ENCODE data around the gene EVPL. TPM values are rescaled to one million over a fixed set of nuclear protein-coding genes. Genes with fewer than 3 reads are reported as not detected.
"Not testable (repeated sequence)": the region's sequence is repeated elsewhere in the genome, so short reads cannot be mapped to it uniquely, and the experiment has no call there.

The EVPL gene
- polyA plus RNA-seq, 1 experiment = not detected

DNA sequence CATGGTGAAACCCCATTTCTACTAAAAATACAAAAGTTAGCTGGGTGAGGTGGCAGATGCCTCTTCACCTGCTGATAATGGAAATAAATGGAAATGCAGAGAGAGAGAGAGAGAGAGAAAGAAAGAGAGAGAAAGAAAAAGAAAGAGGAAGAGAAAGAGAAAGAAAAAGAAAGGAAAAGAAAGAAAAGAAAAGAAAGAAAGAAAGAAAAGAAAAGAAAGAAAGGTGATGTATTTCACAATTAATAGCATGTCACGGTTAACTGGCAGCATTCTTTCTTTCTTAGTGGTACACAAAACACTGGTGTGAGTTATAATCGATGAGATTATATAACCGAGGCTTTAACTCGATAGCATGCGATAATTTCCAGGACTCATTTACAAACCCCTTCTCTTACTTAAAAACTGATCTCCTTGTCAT lies 51.3 kb downstream of the EVPL start:
- no peak overlapping the region for H3K4me3 ChIP-seq (ENCODE audit: low read depth, low read length)
- DNase-seq (ENCODE audit: low read depth, low spot score) = no peak
- no peaks in the 10 kb centered on the region for H3K9me3 ChIP-seq (ENCODE audit: control insufficient read depth, insufficient read depth, low read length)
- ChIA-PET CTCF (no interaction called here), POLR2A (no interaction called here)
- no peaks in the 10 kb centered on the region for H3K27me3 ChIP-seq (ENCODE audit: control insufficient read depth, insufficient read depth, low read length)
- no peak overlapping the region for H3K27ac ChIP-seq (ENCODE audit: low read depth, low read length)
- TF ChIP-seq, protein P1, sequence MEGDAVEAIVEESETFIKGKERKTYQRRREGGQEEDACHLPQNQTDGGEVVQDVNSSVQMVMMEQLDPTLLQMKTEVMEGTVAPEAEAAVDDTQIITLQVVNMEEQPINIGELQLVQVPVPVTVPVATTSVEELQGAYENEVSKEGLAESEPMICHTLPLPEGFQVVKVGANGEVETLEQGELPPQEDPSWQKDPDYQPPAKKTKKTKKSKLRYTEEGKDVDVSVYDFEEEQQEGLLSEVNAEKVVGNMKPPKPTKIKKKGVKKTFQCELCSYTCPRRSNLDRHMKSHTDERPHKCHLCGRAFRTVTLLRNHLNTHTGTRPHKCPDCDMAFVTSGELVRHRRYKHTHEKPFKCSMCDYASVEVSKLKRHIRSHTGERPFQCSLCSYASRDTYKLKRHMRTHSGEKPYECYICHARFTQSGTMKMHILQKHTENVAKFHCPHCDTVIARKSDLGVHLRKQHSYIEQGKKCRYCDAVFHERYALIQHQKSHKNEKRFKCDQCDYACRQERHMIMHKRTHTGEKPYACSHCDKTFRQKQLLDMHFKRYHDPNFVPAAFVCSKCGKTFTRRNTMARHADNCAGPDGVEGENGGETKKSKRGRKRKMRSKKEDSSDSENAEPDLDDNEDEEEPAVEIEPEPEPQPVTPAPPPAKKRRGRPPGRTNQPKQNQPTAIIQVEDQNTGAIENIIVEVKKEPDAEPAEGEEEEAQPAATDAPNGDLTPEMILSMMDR (IDR thresholded peaks at IDR 0.05; ENCODE audit: low read depth, low read length) = no peak

DNA sequence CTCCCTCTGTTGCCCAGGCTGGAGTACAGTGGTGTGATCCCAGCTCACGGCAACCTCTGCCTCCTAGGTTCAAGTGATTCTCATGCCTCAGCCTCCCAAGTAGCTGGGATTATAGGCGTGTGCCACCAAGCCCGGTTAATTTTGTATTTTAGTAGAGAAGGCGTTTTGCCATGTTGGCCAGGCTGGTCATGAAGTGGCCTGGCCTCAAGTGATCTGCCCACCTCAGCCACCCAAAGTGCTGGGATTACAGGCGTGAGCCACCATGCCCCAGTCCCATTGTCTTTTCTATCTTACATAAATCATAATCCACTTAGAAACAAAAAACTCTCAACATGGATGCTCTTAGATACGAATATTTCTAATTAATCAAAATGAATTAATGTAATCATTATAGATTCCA lies 51.9 kb downstream of the EVPL start:
- H3K27ac ChIP-seq (ENCODE audit: low read depth, low read length); H3K4me3 ChIP-seq (ENCODE audit: low read depth, low read length); DNase-seq (ENCODE audit: low read depth, low spot score); H3K27me3 ChIP-seq (ENCODE audit: control insufficient read depth, insufficient read depth, low read length); H3K9me3 ChIP-seq (ENCODE audit: control insufficient read depth, insufficient read depth, low read length); POLR2A ChIA-PET: not testable (repeated sequence)
- CTCF ChIA-PET = interaction anchor here (0.9 kb wide), 1 partner anchor 39 kb away, joined by 3 read pairs; no protein-coding TSS in a partner anchor

DNA sequence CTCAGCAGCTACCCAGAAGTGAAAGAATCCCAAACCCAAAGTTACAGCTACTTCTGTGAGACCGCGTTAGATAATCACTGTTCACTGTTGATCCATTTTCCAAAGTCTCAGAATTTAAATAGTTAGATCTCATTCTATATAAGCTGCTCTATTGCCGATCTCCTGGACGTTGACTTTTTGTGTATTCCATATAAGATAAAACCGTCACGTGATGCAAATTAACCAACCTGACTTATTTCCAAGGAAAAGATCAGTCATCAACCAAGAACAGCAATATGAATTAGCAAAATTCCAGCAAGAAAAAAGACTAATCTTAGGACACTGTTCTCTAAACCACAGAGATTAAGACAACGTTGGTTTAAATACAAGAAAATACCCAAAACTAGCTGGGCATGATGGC lies 56.5 kb downstream of the EVPL start:
- CTCF ChIA-PET = interaction anchor here (1.1 kb wide), 1 partner anchor 30 kb away, joined by 4 read pairs; the partner anchor contains the start of gene CDK3
- DNase-seq (ENCODE audit: low read depth, low spot score) = no peak
- POLR2A ChIA-PET = no interaction called here
- TF ChIP-seq, protein P1 (IDR thresholded peaks at IDR 0.05; ENCODE audit: low read depth, low read length) = no peak
- H3K9me3 ChIP-seq (ENCODE audit: control insufficient read depth, insufficient read depth, low read length) = no peaks in the 10 kb centered on the region
- no peak overlapping the region for H3K4me3 ChIP-seq (ENCODE audit: low read depth, low read length)
- H3K27ac ChIP-seq (ENCODE audit: low read depth, low read length) = peak overlapping the region; percentile 21
- H3K27me3 ChIP-seq (ENCODE audit: control insufficient read depth, insufficient read depth, low read length) = no peaks in the 10 kb centered on the region

DNA sequence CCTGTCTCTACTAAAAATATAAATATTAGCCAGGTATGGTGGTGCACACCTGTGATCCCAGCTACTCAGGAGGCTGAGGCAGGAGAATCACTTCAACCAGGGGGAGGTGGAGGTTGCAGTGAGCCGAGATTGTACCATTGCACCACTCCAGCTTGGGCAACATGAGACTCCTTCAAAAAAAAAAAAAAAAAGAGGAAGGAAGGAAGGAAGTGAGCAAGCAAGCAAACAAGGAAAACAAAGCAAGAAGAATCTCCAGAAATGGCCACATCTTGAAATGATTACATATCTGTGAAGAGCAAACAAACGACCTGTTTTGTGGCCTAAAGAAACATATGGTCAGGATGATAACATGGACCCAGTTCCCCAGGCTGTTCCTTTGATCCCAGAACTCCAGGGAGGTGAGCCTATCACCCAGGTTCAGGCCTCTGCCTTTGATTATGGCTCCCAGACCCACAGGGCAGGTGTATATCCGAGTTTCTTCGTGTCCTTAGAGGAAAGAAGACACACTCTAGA lies 57.0 kb downstream of the EVPL start:
- TF ChIP-seq, protein P1 (IDR thresholded peaks at IDR 0.05; ENCODE audit: low read depth, low read length) = no peak
- ChIA-PET POLR2A (interaction anchor here (0.6 kb wide), 1 partner anchor 140 kb away, joined by 4 read pairs; no protein-coding TSS in a partner anchor), CTCF (no interaction called here)
- DNase-seq (ENCODE audit: low read depth, low spot score) = no peak
- Histone ChIP-seq H3K9me3 (ENCODE audit: control insufficient read depth, insufficient read depth, low read length) (no peaks in the 10 kb centered on the region), H3K27ac (ENCODE audit: low read depth, low read length) (peak overlapping the region; percentile 21), H3K27me3 (ENCODE audit: control insufficient read depth, insufficient read depth, low read length) (no peaks in the 10 kb centered on the region), H3K4me3 (ENCODE audit: low read depth, low read length) (no peak overlapping the region)

DNA sequence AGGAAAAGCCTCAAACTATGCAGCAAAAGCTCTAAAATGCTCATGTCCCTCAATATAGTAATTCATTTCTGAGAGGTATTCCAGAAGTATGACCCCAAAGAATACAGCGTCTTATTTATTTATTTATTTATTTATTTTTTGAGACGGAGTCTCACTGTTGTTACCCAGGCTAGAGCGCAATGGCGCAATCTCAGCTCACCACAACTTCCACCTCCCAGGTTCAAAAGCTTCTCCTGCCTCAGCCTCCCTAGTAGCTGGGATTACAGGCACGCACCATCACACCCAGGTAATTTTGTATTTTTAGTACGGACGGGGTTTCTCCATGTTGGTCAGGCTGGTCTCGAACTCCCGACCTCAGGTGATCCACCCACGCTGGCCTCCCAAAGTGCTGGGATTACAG lies 58.1 kb downstream of the EVPL start:
- H3K9me3 ChIP-seq (ENCODE audit: control insufficient read depth, insufficient read depth, low read length); H3K4me3 ChIP-seq (ENCODE audit: low read depth, low read length); POLR2A ChIA-PET; H3K27ac ChIP-seq (ENCODE audit: low read depth, low read length); CTCF ChIA-PET; H3K27me3 ChIP-seq (ENCODE audit: control insufficient read depth, insufficient read depth, low read length); DNase-seq (ENCODE audit: low read depth, low spot score): not testable (repeated sequence)

DNA sequence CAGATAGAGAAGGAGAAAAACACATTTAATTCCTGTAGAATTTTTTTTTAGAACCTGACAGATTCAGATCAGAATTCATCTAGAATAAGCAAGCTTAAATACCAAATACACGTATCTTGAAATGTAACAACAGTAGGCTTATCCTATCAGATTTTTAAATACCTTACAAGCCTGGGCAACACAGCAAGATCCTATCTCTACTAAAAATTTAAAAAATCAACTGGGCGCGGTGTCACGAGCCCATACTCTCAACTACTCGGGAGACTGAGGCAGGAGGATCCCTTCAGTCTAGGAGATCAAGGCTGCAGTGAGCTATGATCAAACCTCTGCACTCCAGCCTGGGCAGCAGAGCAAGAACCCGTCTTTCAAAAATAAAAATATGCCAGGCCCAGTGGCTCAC lies 61.6 kb downstream of the EVPL start:
- CTCF ChIA-PET = interaction anchor here (0.7 to 1.2 kb wide), 2 partner anchors 34 to 334 kb away, joined by 3 read pairs; no protein-coding TSS in a partner anchor
- Histone ChIP-seq H3K9me3 (ENCODE audit: control insufficient read depth, insufficient read depth, low read length) (no peaks in the 10 kb centered on the region), H3K27me3 (ENCODE audit: control insufficient read depth, insufficient read depth, low read length) (no peaks in the 10 kb centered on the region), H3K27ac (ENCODE audit: low read depth, low read length) (no peak overlapping the region), H3K4me3 (ENCODE audit: low read depth, low read length) (no peak overlapping the region)
- DNase-seq (ENCODE audit: low read depth, low spot score) = no peak
- TF ChIP-seq, protein P1 (IDR thresholded peaks at IDR 0.05; ENCODE audit: low read depth, low read length) = no peak
- POLR2A ChIA-PET = no interaction called here
